Tibial artery (tissue), 4 donors: ENCODE results near the gene INHBE.
"Not testable (repeated sequence)": the region's sequence is repeated elsewhere in the genome, so short reads cannot be mapped to it uniquely, and the experiment has no call there.

Experiments used
- DNase-seq, 2 donors: peaks; one replicate each; pipeline ENCODE4 v3.0.0-alpha.2; 2019
- H3K27ac ChIP-seq, 2 donors: fragments of 200-600 bp; sonication (generic) in 1 of 2; 1 replicate in 1 of 2; 2 replicates in 1 of 2; pipeline ENCODE4 v1.5.1; 2018 to 2019; ENCODE audit warnings: mild to moderate bottlenecking in 1 of 2
- H3K27me3 ChIP-seq, 2 donors: fragments of 200-600 bp; sonication (generic) in 1 of 2; one replicate each; pipeline versions ENCODE4 v1.5.1 to v1.6.0; 2016 to 2019
- H3K36me3 ChIP-seq, 3 donors: fragments of 200-600 bp; sonication (generic) in 2 of 3; one replicate each; pipeline ENCODE4 v1.5.1; 2016 to 2019; ENCODE audit warnings: mild to moderate bottlenecking in 2 of 3
- H3K4me1 ChIP-seq, 4 donors: fragments of 200-600 bp; sonication (generic) in 2 of 4; 1 replicate in 3 of 4; 2 replicates in 1 of 4; pipeline ENCODE4 v1.5.1; 2016 to 2019
- H3K4me3 ChIP-seq, 2 donors: fragments of 200-600 bp; sonication (generic) in 1 of 2; 1 replicate in 1 of 2; 2 replicates in 1 of 2; pipeline ENCODE4 v1.5.1; 2018 to 2019; ENCODE audit warnings: mild to moderate bottlenecking in 2 of 2
- H3K9me3 ChIP-seq, 3 donors: fragments of 200-600 bp; sonication (generic) in 1 of 3; one replicate each; pipeline ENCODE4 v1.5.1; 2016 to 2019
- intact Hi-C: fragments of 100-400 bp; cut with DNase I; formaldehyde crosslinking; loops from one replicate; pipeline ENCODE4 v1.15.0; 2023; ENCODE audit warnings: low total_unique reads
- TF ChIP-seq, protein P1 (sequence below), 2 experiments: fragments of 200-600 bp in 1 of 2; fragments of 450-650 bp in 1 of 2; IDR thresholded peaks; one replicate each; pipeline ENCODE4 v1.5.1; 2017 to 2019; ENCODE audit warnings: antibody characterized with exemption in 2 of 2, mild to moderate bottlenecking in 1 of 2, moderate library complexity in 1 of 2

Gene INHBE, protein sequence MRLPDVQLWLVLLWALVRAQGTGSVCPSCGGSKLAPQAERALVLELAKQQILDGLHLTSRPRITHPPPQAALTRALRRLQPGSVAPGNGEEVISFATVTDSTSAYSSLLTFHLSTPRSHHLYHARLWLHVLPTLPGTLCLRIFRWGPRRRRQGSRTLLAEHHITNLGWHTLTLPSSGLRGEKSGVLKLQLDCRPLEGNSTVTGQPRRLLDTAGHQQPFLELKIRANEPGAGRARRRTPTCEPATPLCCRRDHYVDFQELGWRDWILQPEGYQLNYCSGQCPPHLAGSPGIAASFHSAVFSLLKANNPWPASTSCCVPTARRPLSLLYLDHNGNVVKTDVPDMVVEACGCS

DNA sequence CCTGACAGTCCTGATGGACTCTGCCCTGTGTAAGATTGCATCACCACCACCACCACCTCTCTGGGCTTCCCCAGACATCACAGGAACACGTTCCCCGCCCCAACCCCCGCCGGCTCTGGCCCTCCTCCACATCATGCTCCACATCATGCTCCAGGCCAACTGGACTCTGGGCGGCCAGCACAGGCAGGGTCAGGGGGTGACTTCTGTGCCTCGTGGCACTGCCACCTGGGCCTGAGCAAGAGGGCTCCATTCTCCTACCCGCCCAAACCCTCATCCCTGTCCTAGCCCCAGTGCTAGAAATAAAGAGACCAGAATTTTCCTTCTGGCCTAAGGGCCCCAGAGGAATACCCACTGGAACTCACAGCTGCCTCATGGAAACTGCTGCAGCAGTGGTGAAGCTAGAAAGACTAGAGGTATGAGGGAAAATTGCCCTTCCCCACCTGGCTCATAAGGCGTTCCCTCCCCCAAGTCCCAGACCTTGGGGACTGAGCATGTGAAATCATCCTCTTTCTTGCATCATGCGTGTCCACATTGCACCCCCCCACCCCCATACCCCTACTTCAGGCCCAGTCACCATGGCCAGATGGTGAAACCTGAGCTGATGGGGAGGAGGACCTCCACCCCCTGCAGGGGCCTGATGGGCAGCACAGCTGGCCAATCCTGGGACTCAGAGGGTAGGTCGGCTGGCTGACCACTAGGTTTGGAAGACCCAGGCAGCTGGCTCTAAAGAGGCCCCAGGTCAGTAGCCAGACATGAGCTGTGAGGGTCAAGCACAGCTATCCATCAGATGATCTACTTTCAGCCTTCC is at the start of gene INHBE:
Gene INHBE, plus strand, starts transcription at position 742 of the 808 bp plus-strand sequence. CDS start 230 bp downstream, outside the sequence.
- no peak for DNase-seq
- Histone ChIP-seq H3K36me3 (no peaks in the 10 kb centered on the region), H3K27ac (no peak within 1 kb of the TSS), H3K4me1 (peaks cover 0 to 25% (median 20%) of the 10 kb centered on the region in 4 donors), H3K9me3 (no peaks in the 10 kb centered on the region), H3K4me3 (no peak within 1 kb of the TSS), H3K27me3 (peaks cover 0 to 3% of the 10 kb centered on the region in 2 donors)
- intact Hi-C loops: loop anchor here (5.0 kb wide), 2 partner anchors 187 to 332 kb away; no protein-coding TSS in a partner anchor
- TF ChIP-seq, protein P1, sequence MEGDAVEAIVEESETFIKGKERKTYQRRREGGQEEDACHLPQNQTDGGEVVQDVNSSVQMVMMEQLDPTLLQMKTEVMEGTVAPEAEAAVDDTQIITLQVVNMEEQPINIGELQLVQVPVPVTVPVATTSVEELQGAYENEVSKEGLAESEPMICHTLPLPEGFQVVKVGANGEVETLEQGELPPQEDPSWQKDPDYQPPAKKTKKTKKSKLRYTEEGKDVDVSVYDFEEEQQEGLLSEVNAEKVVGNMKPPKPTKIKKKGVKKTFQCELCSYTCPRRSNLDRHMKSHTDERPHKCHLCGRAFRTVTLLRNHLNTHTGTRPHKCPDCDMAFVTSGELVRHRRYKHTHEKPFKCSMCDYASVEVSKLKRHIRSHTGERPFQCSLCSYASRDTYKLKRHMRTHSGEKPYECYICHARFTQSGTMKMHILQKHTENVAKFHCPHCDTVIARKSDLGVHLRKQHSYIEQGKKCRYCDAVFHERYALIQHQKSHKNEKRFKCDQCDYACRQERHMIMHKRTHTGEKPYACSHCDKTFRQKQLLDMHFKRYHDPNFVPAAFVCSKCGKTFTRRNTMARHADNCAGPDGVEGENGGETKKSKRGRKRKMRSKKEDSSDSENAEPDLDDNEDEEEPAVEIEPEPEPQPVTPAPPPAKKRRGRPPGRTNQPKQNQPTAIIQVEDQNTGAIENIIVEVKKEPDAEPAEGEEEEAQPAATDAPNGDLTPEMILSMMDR (IDR thresholded peaks at IDR 0.05): no peak

DNA sequence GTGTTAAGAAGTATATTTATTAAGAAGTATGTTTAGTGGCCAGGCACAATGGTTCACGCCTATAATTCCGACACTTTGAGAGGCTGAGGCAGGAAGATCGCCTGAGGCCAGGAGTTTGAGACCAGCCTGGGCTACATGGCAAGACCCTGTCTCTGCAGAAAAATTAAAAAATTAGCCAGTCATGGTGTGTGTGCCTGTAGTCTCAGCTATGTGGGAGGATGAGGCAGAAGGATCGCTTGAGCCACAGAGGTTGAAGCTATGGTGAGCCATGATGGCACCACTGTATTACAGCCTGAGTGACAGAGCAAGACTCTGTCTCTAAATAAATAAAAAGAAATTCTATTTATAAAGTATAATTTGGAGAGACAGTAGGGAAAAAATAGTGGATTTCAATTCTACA is 44.6 kb upstream of the INHBE start:
- intact Hi-C loops: no loop called here
- TF ChIP-seq, protein P1 (IDR thresholded peaks at IDR 0.05): no peak
- no peaks in the 10 kb centered on the region for H3K27me3 ChIP-seq
- no peaks in the 10 kb centered on the region for H3K9me3 ChIP-seq
- no peak for DNase-seq
- H3K36me3 ChIP-seq: no peaks in the 10 kb centered on the region
- peaks cover 0 to 10% (median 0%) of the 10 kb centered on the region in 4 donors for H3K4me1 ChIP-seq
- H3K4me3 ChIP-seq: no peak overlapping the region
- H3K27ac ChIP-seq: no peak overlapping the region

DNA sequence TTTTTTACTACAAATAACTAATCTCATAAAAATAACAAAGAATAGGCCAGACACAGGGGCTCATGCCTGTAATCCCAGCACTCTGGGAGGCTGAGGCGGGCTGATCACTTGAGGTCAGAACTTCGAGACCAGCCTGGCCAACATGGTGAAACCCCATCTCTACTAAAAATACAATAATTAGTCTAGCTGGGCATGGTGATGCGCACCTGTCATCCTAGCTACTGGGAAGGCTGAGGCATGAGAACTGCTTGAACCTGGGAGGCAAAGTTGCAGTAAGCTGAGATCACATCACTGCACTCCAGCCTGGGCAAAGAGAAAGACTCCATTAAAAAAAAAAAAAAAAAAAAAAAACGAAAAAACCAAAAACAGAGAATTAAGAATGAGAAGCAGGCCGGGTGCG is 40.9 kb upstream of the INHBE start:
- H3K9me3 ChIP-seq, H3K4me3 ChIP-seq, H3K36me3 ChIP-seq, H3K27me3 ChIP-seq, H3K27ac ChIP-seq, DNase-seq, intact Hi-C loops: not testable (repeated sequence)
- peaks cover 0 to 28% (median 7%) of the 10 kb centered on the region in 4 donors for H3K4me1 ChIP-seq

DNA sequence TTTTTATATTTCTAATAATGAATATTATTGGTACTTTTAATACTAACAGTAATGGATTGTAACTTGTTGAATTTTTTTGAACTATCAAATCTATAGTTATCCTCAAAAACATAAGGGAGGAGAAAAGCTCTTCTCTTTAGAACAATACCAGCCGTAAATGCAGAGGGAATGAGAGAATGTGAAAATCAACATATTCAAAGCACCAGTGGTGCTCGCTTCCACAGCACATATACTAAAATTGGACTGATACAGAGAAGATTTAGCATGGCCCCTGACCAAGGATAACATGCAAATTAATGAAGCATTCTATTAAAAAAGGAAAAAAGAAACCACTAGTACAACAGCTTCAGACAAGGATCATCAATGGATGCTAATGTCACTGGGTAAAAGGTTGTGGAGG is 40.0 kb upstream of the INHBE start:
- Histone ChIP-seq H3K27me3 (no peaks in the 10 kb centered on the region), H3K4me1 (peaks cover 0 to 21% (median 7%) of the 10 kb centered on the region in 4 donors), H3K27ac (no peak overlapping the region), H3K4me3 (no peak overlapping the region), H3K36me3 (no peaks in the 10 kb centered on the region), H3K9me3 (no peaks in the 10 kb centered on the region)
- intact Hi-C loops: no loop called here
- TF ChIP-seq, protein P1 (IDR thresholded peaks at IDR 0.05): no peak
- DNase-seq: no peak

DNA sequence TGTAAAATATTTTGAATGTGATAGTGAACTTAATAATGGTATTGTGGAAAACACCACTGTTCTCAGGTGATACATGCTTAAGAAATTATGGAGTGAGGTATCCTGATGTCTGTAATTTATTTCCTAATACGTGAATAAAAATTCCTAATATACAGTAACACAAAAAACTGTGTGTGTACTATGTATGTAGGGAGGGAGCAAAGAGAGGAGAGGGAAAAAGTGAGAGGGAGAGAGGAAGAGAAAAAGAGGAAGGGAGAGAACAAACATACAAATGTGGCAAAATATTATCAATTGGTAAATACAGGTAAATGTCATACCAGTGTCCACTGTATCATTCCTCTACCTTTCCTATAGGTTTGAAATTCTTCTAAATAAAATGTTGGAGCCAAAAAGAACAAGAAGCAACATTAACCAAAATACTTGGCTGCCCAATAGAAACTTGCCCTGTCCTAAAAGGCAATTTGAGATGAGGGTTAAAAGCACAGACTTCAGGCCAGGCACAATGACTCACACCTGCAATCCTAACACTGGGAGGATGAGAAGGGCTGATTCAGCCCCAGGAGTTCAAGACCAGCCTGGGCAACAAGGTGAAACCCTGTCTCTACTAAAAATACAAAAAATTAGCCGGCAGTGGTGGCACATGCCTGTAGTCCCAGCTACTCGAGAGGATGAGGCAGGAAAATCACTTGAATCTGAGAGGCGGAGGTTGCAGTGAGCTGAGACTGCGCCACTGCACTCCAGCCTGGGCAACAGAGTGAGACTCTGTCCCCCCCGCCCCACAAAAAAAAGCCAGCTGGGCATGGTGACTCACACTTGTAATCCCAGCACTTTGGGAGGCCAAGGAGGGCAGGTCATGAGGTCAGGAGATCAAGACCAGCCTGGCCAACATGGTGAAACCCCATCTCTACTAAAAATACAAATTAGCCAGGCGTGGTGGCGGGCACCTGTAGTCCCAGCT is 38.8 kb upstream of the INHBE start:
- Histone ChIP-seq H3K27ac (no peak overlapping the region), H3K9me3 (no peaks in the 10 kb centered on the region), H3K4me1 (peaks cover 0 to 18% (median 7%) of the 10 kb centered on the region in 4 donors), H3K27me3 (no peaks in the 10 kb centered on the region), H3K36me3 (peaks cover 0 to under 1% (median 0%) of the 10 kb centered on the region in 3 donors), H3K4me3 (no peak overlapping the region)
- intact Hi-C loops: no loop called here
- TF ChIP-seq, protein P1 (IDR thresholded peaks at IDR 0.05): no peak
- DNase-seq: no peak
